Fibroblast of lung (primary cell): ENCODE measurements around the gene DICER1.
"Not testable (repeated sequence)": the region's sequence is repeated elsewhere in the genome, so short reads cannot be mapped to it uniquely, and the experiment has no call there.

ENCODE experiments used
- CTCF ChIP-seq, 2 donors: IDR thresholded peaks in 1 of 2; conservative IDR thresholded peaks in 1 of 2; 1 replicate in 1 of 2; 2 replicates in 1 of 2; pipeline ENCODE4 v1.5.1; 2011 to 2012; ENCODE audit warnings: low read length in 2 of 2, control low read depth in 1 of 2, inconsistent platforms in 1 of 2, low read depth in 1 of 2, mild to moderate bottlenecking in 1 of 2
- EZH2 ChIP-seq: IDR thresholded peaks from 2 replicates; pipeline ENCODE4 v1.5.1; 2012; ENCODE audit warnings: low read length, control low read depth, mild to moderate bottlenecking; ENCODE audit errors: missing control alignments

GRCh38 chr14:95138455-95138854 lies 18.9 kb downstream of the DICER1 start:
- not testable (repeated sequence) for TF ChIP-seq CTCF (conservative IDR thresholded peaks at IDR 0.05 in 1 of 2, IDR thresholded peaks at IDR 0.05 in 1 of 2; ENCODE audit: low read depth in 1 of 2, low read length in 2 of 2); EZH2
